HG02938 (cell line): Measurements from ENCODE around the gene MTHFD1L.
"Not testable (repeated sequence)": the region's sequence is repeated elsewhere in the genome, so short reads cannot be mapped to it uniquely, and the experiment has no call there.

Experiments used
- ATAC-seq: cut with Tn5 transposase; IDR thresholded peaks from one replicate; pipeline ENCODE4 v1.9.1; 2021; ENCODE audit warnings: mild to moderate bottlenecking, moderate library complexity; ENCODE audit not compliant: unreplicated experiment

The MTHFD1L gene

DNA sequence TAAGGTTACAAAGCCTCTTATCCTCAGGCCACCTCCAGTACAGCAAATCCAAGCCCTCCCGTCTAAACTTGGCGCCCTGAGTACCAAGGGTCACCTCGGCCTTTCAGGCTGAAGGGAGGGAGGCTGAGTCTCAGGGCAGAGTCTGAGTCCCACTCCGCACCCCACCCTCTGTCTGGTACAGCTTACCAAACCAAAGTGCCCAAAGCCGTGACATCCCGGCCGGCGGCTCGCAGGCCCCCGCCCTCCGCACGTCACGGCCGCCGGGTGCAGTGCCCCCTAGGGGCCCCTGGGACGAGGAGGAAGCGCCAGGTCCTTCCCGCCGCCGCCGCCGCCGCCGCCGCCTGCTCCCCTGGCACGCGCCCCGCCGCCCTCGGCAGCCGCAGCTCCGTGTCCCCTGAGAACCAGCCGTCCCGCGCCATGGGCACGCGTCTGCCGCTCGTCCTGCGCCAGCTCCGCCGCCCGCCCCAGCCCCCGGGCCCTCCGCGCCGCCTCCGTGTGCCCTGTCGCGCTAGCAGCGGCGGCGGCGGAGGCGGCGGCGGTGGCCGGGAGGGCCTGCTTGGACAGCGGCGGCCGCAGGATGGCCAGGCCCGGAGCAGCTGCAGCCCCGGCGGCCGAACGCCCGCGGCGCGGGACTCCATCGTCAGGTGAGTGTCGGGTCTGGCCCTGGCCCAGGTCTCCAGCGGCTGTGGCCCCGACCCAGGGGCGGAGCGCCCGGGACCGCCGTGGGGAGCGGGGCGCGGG, at the start of gene MTHFD1L:
TSS of gene MTHFD1L (plus strand) at position 297 of the 741 bp plus-strand sequence. CDS start at position 418, 121 bp downstream.
- peak; percentile 70 for ATAC-seq

DNA sequence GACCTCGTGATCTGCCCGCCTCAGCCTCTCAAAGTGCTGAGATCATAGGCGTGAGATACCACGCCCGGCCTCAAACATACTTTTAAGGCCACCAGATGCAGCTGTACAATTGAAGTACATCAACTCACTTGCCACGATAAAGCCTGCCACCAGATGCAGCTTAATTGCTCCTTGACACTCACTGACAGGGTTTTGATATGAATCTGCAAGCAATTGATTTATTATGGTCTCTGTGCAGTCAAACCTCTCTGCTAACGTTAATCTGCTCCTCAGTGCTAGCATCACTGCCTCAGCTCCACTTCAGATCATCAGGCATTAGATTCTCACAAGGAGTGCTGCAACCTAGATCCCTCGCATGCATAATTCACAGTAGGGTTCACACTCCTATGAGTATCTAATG, 48.9 kb upstream of the MTHFD1L start:
- ATAC-seq, result not testable (repeated sequence)

DNA sequence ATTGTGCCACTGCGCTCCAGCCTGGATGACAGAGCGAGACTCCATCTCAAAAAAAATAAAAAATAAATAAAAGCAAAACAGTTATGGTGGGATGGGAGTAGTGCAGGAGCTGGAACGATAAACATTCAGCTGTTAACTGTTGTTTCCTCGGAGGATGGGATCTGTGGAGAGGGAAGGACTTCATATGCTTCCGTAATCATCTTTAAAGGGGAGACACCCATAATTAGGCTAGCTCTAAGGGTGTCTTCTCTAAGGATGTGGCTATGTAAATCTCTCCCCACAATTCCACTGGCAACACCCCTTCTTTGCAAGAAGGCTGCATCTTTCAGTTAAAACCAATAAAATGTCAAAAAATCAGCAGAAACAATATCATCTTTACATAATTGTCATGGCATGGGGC, 42.6 kb upstream of the MTHFD1L start:
- no peak for ATAC-seq

DNA sequence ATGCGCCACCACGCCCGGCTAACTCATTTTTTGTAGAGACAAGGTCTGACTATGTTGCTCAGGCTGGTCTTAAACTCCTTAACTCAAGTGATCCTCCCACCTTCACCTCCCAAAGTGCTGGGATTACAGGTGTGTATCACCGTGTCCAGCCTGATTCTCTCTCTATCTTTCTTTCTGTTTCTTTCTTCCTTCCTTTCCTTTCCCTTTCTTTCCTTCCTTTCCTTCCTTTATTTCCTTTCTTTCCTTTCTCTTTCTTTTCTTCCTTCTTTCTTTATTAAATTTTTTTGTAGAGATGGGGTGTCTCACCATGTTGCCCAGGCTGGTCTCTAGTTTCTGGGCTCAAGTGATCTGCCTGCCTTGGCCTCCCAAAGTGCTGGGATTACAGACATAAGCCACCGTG, 38.7 kb upstream of the MTHFD1L start:
- ATAC-seq, result no peak

DNA sequence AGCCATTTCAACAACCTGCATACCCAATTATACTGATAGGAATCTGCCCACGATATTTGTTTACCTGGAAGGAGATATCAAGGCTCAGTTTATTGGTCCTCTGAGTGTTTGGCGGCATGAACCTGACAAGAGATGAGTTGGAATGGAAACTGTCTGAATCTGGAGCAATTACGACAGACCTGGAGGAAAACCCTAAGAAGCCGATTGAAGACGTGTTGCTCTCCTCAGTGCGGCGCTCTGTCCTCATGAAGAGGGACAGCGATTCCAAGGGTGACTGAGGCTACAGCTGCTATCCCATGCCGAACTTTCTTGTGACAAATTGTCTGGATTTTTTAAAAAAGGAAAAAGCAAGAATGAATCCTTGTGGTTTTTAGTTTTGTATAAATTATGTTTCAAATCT, 37.4 kb upstream of the MTHFD1L start:
- not testable (repeated sequence) for ATAC-seq

DNA sequence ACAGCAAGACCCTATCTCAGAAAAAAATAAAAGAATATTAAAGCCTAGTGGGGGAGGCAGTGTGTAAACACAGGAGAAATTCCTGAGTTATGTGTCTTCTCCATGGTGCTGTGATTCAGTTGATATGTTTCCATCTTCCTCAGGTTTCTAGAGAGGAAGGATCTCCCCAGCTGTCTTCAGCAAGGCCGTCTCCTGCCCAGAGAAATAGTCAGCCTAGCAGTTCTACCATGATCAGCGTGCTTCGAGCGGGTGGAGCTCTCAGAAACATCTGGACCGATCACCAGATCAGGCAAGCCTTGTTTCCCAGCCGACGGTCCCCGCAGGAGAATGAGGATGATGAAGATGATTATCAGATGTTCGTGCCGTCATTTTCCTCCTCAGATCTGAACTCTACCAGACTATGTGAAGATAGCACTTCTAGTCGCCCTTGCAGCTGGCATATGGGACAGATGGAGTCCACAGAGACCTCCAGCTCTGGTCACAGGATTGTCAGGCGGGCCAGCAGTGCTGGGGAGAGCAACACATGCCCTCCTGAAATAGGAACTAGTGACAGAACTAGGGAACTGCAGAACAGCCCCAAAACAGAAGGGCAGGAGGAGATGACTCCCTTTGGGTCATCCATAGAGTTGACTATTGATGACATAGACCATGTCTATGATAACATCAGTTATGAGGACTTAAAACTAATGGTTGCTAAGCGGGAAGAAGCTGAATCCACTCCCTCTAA, 34.9 kb upstream of the MTHFD1L start:
- ATAC-seq, result no peak

DNA sequence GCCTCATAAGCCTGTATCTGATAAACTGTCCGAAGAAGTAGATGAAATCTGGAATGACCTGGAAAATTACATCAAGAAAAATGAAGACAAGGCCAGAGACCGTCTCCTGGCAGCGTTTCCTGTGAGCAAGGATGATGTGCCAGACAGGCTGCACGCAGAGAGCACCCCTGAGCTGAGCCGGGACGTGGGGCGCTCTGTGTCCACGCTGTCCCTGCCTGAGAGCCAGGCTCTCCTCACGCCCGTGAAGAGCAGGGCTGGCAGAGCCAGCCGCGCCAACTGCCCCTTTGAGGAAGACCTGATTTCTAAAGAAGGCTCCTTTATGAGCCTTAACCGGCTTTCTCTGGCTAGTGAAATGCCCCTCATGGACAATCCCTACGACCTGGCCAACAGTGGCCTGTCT, 33.9 kb upstream of the MTHFD1L start:
- ATAC-seq, result no peak

DNA sequence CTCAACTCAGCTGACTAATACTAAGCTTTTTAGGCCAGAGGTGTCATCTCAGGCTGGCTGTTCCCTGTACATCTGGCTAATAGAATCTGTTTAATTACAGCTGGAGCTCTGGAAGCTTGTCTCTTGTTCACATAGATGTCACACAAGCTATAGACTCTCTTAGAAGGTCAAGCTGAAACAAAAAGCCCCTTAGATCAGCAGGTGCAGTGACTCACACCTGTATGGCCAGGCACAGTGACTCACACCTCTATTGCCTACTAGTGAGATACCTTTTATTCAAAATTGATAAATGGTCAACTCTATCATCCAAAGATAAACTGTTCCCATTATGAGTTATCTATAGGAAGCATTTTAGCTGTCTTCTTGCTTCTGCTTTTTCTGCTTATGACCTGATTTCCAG, 29.9 kb upstream of the MTHFD1L start:
- no peak for ATAC-seq

DNA sequence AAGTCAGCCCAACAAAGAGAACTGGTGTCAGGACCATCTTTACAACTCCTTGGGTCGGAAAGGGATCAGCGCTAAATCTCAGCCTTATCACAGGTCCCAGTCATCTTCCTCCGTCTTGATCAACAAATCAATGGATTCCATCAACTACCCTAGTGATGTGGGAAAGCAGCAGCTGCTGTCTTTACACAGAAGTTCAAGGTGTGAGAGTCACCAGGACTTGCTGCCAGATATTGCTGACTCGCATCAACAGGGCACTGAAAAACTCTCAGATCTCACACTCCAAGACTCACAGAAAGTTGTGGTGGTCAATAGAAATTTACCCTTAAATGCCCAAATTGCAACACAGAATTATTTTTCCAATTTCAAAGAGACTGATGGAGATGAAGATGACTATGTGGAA, 25.3 kb upstream of the MTHFD1L start:
- ATAC-seq, result no peak

DNA sequence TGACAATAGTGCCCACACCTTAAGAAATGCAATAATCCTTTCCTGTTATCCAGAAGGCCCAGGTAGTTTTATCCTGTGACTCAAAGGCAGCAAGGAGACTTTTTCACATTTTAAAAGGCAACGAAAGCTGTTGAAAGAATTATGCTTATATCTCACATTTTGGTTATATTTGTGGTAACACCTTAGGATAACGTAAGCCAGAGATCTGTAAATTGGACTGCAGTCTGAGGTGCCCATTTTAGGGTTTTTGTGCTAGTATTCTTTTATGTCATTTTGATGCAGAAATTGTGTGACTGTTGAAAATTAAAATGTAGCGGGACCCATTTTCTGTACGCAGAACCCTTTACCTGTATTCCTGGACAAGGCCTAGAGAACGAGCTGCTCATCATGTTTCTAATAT, 24.3 kb upstream of the MTHFD1L start:
- ATAC-seq, result no peak

DNA sequence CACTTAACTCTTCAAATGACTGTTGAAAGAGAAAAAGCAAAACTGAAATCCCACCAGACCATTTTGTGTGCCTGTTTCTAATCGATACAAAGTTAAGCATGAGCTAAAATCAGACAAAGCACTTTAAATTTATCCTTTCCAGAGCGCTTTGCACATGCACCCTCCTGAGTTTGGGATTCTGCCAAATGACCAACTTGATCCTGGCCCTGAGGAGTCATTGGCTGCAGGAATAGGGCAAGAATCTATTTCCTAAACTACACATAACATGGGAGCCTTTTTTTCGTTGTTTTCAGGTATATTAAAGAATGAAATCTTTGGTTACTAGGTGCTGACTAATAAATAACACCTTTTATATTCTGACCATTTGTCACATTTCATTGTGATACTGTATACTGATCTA, 23.8 kb upstream of the MTHFD1L start:
- no peak for ATAC-seq

DNA sequence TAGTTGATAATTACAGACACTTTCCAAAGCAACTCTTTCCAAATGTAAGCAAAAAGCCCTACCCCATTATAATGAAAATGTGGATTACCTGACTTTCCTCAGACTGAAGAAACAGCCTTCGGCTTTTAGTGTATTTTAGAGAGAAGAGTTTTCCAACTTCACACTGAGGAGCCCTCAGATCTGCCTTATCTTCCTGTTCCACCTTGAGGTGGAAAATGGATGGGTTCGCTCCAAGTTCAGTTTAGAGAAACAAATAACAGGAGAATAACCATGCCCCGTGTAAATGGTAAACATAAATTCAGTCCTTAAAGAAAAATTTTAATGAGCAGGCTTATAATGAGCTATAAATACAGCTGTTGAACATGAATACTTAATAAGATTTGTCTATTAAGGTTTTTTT, 21.1 kb upstream of the MTHFD1L start:
- no peak for ATAC-seq

DNA sequence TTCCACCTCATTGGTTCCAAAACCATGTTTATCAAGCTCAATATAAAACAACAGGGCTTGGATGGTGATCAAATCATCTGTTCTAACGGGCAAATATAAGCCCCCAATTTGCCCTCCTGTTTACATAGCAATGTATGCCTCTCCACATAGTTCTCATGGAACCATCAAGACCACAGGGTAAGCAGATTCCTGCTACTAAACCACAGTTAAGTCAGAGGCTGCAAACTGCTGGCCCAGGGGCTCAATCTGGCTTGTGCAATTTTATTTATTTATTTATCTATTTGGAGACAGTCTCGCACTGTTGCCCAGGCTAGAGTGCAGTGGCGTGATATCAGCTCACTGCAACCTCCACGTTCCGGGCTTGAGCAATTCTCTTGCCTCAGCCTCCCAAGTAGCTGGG, 18.9 kb upstream of the MTHFD1L start:
- no peak for ATAC-seq

DNA sequence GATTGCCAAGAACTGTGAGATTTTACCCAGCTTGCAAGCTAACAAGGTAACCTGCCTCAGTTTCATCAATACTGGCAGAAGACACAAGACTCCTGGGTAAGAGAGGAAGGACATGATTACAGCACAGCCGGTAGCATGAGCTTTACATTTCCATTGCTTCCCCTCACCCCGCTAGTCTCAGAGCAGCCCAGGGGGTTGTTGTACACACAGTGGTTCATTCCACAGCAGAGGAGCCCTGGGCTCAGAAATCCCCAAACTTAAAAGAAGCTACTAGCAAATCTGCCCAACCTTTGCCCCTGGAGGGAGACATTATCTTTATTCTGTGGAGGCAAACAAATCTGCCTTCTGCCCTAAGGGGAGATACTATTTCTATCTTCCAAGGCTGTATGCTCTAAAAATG, 17.1 kb upstream of the MTHFD1L start:
- ATAC-seq, result no peak

DNA sequence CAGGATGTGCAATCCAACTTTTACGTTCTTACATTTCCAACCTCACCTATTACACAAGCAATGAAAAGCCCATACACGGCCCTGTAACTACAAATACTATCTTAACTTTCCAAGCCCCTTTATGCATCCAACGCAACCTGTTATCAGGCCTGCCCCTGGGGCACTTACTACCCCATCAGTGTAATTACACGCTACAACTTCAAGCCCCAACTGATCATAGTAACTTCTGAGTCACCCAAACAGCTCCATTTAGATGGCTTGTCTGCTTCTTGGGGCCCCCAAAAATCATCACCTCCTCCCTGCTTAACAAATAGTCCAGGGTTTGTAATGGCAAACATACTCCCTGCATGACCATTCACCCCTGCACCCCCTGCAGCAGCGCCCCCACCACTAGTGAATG, 11.1 kb upstream of the MTHFD1L start:
- not testable (repeated sequence) for ATAC-seq

DNA sequence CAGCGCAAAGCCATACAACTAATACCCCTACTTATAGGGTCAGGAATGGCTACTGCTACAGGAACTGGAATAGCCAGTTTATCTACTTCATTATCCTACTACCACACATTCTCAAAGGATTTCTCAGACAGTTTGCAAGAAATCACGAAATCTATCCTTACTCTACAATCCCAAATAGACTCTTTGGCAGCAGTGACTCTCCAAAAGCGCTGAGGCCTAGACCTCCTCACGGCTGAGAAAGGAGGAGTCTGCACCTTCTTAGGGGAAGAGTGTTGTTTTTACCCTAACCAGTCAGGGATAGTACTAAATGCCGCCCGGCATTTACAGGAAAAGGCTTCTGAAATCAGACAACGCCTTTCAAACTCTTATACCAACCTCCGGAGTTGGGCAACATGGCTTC, 10.3 kb upstream of the MTHFD1L start:
- not testable (repeated sequence) for ATAC-seq

DNA sequence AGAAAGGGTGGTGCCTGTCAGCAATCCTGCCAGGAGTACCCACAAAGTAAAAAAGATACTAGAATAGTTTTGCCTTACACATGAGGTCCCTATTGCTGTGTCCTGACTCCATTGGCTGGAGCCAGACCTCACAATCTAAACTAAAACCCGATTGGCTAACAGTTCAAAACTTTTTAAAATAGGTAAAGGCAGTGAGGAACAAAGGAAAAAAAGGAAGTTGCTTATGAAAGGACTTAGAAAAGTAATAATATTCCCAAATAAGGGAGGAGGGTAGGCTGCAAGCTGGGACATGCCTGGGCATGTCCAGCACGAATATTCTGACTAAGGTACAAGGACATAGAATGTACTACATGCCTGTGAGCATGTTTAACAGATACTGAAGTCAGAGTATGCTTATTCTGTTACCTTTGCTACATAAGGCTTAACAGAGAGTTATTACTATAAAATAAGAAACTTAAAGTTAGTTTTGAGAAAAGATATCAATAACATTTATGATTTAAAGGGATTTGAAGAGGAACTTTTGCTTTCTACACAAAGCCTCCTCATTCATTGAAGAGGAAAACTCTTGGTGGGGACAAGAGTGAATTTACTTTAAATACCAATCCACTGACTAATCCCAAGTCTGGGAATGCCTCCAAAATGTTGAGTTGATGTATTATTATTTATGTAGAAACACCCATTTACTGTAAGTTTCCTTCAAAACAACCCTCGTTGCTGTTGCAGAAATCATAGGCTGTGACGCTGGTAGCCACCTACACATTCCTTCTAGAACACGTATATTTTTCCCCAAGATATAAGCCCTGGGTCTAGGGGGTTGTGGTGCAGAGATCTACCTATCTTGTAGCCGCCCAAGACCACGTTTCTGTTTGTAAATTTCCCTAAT, 8.2 kb upstream of the MTHFD1L start:
- no peak for ATAC-seq

DNA sequence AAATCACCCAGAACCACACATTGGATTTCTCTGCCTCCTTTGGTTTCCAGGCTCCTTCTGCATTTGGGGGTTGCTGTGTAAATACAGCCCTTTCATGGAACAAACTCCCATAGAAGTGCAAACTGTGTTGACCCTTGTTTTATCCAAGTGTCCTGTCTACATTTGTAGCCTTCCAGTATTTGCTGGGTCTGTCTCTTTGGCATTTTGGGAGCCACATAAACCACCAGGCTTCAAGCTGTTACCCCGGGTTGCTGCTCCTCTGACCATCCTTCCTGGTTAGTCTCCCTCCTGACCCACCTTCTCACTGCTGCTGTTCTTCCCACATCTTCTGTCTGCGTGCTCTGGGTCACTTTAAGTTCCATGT, 7.6 kb upstream of the MTHFD1L start:
- ATAC-seq, result no peak

DNA sequence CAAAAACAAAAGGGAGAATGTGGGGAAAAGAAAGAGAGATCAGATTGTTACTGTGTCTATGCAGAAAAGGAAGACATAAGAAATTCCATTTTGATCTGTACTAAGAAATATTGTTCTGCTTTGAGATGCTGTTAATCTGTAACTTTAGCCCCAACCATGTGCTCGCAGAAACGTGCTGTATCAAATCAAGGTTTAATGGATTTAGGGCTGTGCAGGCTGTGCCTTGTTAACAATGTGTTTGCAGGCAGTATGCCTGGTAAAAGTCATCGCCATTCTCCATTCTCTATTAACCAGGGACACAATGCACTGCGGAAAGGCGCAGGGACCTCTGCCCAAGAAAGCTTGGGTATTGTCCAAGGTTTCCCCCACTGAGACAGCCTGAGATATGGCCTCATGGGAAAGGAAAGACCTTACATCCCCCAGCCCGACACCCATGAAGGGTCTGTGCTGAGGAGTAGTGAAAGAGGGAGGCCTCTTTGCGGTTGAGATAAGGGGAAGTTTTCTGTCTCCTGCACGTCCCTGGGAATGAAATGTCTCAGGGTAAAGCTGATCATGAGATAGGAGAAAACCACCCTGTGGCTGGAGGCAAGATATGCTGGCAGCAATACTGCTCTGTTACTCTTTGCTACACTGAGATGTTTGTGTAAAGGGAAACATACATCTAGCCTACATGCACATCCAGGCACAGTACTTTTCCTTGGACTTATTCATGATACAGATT, 3.9 kb upstream of the MTHFD1L start:
- not testable (repeated sequence) for ATAC-seq

DNA sequence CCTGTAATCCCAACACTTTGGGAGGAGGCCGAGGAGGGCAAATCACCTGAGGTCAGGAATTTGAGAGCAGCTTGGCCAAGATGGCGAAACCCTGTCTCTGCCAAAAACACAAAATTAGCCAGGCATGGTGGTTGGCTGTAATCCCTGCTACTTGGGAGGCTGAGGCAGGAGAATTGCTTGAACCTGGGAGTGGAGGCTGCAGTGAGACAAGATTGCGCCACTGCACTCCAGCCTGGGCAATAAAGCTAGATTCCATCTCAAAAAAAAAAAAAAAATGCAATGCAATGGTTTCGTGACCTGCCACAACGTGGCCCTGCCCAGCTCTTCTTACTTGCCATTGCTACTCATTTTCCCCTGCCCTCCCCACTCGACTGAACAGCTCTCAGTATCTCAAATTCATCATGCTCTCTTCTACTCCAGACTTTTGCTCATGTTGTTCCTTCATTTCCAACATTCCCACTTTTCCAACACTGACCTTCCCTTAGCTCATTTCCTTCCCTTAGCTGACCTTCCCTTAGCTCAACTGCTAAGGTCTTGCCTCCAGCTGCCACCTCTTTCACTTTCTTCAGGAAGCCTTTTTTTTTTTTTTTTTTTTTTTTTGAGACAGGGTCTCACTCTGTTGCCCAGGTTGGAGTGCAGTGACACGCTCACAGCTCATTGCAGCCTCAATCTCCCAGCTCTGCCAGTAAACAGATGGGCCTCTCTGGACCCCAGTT, 2.1 kb upstream of the MTHFD1L start:
- ATAC-seq, result no peak
